Memory B cell (primary cell): ENCODE data around the gene CRYGA.
A peak's percentile ranks its signal among the peaks of the same experiment; 100 is the strongest.
"Not testable (repeated sequence)": the region's sequence is repeated elsewhere in the genome, so short reads cannot be mapped to it uniquely, and the experiment has no call there.

Experiments used
- ATAC-seq: fragments of 150-1000 bp; cut with Tn5 transposase; 2 replicates; pipeline ENCODE4 v1.10.0; 2021; ENCODE audit warnings: low read depth, mild to moderate bottlenecking, moderate library complexity
- DNase-seq, 2 donors: peaks; one replicate each; pipeline ENCODE4 v3.0.0; 2022; ENCODE audit warnings: low spot score in 2 of 2
- H3K27ac Mint-ChIP-seq: one replicate; pipeline ENCODE4 v1.8.0; 2022; ENCODE audit warnings: mild to moderate bottlenecking, moderate library complexity, mixed read lengths
- H3K27me3 Mint-ChIP-seq: one replicate; pipeline ENCODE4 v1.8.0; 2022; ENCODE audit warnings: mixed read lengths
- H3K36me3 Mint-ChIP-seq: one replicate; pipeline ENCODE4 v1.8.0; 2022; ENCODE audit warnings: mild to moderate bottlenecking, mixed read lengths
- H3K4me1 Mint-ChIP-seq: one replicate; pipeline ENCODE4 v1.8.0; 2022; ENCODE audit warnings: mixed read lengths
- H3K4me3 Mint-ChIP-seq: one replicate; pipeline ENCODE4 v1.8.0; 2022; ENCODE audit warnings: mild to moderate bottlenecking, moderate library complexity, mixed read lengths
- H3K9me3 Mint-ChIP-seq: one replicate; pipeline ENCODE4 v1.8.0; 2022; ENCODE audit warnings: mixed read lengths

The CRYGA gene

DNA sequence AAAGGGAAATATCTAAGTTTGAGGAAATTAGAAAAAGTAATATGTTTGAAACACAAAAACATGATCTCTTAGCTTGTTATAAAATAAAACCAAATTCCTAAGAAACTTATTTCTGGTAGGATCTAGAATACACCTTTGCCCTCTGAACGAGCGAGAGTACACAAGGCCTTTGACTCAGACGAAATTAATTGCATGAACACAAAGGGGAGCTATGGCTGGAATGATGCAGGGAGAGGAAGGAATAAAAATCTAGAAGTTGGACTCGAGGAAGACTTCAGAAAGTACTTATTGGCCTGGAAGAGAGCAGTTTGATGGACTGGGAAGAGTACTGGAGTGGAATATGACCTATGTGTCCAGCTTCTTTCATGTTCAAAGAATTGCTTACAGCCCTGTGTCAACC, 38.1 kb downstream of the CRYGA start:
- ATAC-seq: no peak
- Mint-ChIP-seq H3K4me3 (no peak overlapping the region), H3K27ac (no peak overlapping the region), H3K27me3 (peaks cover 7% of the 10 kb centered on the region), H3K36me3 (no peaks in the 10 kb centered on the region), H3K9me3 (no peaks in the 10 kb centered on the region), H3K4me1 (peaks cover 3% of the 10 kb centered on the region)
- no peak for DNase-seq

DNA sequence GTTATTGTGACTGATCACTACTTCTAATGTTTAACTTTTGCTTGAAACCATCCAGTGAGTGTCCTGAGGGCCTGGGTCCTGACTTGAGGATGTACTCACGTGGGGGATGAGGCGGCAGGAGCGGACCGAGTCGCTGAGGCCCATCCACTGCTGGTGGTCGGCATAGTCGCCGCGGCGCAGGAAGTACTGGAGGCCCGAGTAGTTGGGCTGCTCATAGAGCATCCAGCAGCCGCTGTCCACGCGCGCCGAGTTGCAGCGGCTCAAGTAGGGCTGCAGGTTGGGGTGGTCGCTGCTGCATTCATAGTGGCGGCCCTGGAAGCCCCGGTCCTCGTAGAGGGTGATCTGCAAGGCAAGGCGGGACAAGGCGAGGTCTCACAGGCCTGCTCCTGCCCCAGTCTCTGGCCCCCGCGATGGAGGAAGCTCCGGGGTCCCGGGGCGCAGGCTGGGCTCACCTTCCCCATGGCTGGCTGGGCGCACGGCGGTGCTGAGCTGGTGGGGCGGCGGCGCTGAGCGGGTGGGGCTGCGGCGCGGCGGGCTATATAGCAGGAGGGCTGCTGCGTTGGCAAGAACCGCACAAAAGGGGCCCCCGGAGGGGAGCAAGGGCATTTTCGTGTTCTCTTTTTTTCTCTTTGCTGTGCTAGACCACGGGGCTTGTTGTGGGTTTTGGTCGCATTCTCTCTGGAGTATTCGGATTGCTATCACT, 39.2 kb downstream of the CRYGA start, which contains the start of gene CRYGD:
TSS of gene CRYGD (minus strand) at position 512 of the 703 bp plus-strand sequence. CDS start at position 461, 51 bp downstream.
- not testable (repeated sequence) for H3K27ac Mint-ChIP-seq

DNA sequence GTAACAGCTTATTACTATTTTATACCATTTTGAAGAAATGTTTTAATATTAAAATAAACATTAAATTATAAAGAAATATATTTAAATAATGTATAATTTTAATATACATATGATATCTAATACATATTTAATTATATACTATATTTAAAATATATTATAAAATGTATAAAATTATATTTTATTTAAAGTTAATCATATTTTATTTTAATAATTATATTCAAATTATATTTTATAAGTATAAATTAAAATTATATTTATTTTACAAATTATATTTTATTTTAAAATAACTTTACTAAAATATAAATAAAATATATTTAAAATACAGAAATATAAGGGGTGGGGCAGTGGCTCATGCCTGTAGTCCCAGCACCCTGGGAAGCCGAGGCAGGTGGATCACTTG, 41.1 kb downstream of the CRYGA start:
- Mint-ChIP-seq H3K36me3 (no peaks in the 10 kb centered on the region), H3K4me3 (no peak overlapping the region), H3K9me3 (no peaks in the 10 kb centered on the region), H3K4me1 (peaks cover 3% of the 10 kb centered on the region), H3K27ac (no peak overlapping the region), H3K27me3 (peaks cover 9% of the 10 kb centered on the region)
- DNase-seq (no peak), ATAC-seq (no peak)

More for the DNA sequence above, 39.2 kb downstream of the CRYGA start, which contains the start of gene CRYGD:
- H3K4me1 Mint-ChIP-seq, H3K36me3 Mint-ChIP-seq, H3K9me3 Mint-ChIP-seq, H3K4me3 Mint-ChIP-seq, DNase-seq, H3K27me3 Mint-ChIP-seq: not testable (repeated sequence)
- ATAC-seq: peak; percentile 39

DNA sequence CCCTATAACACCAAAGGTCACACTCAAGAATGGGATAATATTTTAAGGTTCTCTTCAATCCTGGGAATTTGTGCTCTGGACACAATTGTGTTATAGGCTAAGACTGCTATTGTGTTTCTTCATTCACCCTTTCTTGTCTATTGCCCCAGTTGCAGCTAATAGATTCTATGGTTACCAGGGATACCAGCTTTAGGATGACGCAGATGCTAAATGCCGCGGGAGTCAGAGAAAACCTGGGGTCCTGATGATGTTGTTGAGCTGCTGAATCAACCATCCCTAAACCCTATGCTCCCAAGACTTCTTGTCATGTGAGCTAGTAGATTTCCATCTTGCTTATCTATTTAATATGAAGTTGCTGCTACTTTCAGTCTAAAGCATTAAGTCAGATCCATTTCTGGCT, 44.5 kb downstream of the CRYGA start:
- Mint-ChIP-seq H3K4me3 (no peak overlapping the region), H3K4me1 (peaks cover 2% of the 10 kb centered on the region)
- no peak for ATAC-seq

DNA sequence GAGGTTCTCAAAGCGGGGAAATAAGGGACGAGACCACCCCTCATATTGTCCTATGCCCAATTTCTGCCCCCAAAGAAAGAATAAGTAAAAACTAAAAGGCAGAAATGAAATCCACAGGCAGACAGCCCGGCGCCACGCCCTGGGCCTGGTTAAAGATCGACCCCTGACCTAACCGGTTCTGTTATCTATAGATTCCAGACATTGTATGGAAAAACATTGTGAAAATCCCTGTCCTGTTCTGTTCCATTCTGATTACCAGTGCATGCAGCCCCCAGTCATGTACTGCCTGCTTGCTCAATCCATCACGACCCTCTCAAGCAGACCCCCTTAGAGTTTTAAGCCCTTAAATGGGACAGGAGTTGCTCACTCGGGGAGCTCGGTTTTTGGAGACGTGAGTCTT, 46.0 kb downstream of the CRYGA start:
- not testable (repeated sequence) for H3K4me1 Mint-ChIP-seq, ATAC-seq, H3K4me3 Mint-ChIP-seq, H3K36me3 Mint-ChIP-seq, H3K27me3 Mint-ChIP-seq, H3K27ac Mint-ChIP-seq, H3K9me3 Mint-ChIP-seq, DNase-seq

More for the DNA sequence above, 44.5 kb downstream of the CRYGA start:
- no peaks in the 10 kb centered on the region for H3K36me3 Mint-ChIP-seq
- peaks cover 6% of the 10 kb centered on the region for H3K27me3 Mint-ChIP-seq
- DNase-seq: no peak
- H3K27ac Mint-ChIP-seq: no peak overlapping the region
- no peaks in the 10 kb centered on the region for H3K9me3 Mint-ChIP-seq

DNA sequence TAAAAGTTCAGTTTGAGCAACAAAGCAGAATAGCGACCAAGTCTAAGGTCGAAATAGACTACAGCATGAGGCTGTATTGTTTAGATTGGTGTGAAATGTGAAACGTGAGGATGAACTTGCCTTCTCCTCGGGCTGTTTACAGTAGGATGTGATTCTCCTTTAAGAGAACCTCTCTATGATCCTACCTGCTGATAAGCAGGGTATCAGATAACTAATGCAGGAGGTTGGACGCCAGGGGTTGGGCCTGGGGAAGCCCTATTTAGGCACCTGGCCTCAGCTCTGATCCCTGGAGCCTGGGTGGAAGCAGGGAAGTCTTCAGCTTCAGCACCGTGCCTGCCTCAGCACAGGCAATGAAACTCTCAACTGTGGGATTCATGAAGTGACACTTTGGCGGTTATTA, 50.4 kb downstream of the CRYGA start:
- Mint-ChIP-seq H3K27ac (no peak overlapping the region), H3K27me3 (peaks cover 8% of the 10 kb centered on the region), H3K36me3 (peaks cover 2% of the 10 kb centered on the region), H3K9me3 (no peaks in the 10 kb centered on the region), H3K4me1 (no peaks in the 10 kb centered on the region), H3K4me3 (no peak overlapping the region)
- DNase-seq: no peak
- no peak for ATAC-seq

DNA sequence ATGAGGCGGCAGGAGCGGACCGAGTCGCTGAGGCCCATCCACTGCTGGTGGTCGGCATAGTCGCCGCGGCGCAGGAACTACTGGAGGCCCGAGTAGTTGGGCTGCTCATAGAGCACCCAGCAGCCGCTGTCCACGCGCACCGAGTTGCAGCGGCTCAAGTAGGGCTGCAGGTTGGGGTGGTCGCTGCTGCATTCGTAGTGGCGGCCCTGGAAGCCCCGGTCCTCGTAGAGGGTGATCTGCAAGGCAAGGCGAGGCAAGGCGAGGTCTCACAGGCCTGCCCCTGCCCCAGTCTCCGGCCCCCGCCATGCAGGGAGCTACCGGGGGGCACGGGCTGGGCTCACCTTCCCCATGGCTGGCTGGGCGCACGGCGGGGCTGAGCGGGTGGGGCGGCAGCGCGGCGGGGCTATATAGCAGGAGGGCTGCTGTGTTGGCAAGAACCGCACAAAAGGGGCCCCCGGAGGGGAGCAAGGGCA, 51.1 kb downstream of the CRYGA start:
- DNase-seq, H3K9me3 Mint-ChIP-seq, H3K4me1 Mint-ChIP-seq, ATAC-seq, H3K27ac Mint-ChIP-seq, H3K4me3 Mint-ChIP-seq, H3K36me3 Mint-ChIP-seq, H3K27me3 Mint-ChIP-seq: not testable (repeated sequence)
